NCI-H226 (cell line): ENCODE data around the gene BDKRB1.

Experiments
- DNase-seq: peaks from one replicate; pipeline ENCODE4 v3.0.0-alpha.2; 2015

BDKRB1 gene

DNA sequence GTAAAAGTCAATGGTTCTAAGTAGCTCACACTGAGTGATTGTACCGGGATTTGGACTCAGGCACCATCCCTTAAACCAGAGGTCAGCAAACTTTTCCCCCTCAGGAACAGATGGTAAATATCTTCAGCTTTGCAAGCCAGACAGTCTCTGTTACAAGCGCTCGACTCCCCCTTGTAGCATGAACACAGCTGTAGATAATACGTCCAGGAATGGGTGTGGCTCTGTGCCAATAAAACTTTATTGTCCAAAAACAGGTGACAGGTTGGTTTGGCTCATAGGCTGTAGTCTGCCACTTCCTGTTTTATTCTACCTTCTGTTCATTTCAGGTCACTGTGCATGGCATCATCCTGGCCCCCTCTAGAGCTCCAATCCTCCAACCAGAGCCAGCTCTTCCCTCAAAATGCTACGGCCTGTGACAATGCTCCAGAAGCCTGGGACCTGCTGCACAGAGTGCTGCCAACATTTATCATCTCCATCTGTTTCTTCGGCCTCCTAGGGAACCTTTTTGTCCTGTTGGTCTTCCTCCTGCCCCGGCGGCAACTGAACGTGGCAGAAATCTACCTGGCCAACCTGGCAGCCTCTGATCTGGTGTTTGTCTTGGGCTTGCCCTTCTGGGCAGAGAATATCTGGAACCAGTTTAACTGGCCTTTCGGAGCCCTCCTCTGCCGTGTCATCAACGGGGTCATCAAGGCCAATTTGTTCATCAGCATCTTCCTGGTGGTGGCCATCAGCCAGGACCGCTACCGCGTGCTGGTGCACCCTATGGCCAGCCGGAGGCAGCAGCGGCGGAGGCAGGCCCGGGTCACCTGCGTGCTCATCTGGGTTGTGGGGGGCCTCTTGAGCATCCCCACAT is 7.6 kb downstream of the BDKRB1 start:
- DNase-seq = no peak

DNA sequence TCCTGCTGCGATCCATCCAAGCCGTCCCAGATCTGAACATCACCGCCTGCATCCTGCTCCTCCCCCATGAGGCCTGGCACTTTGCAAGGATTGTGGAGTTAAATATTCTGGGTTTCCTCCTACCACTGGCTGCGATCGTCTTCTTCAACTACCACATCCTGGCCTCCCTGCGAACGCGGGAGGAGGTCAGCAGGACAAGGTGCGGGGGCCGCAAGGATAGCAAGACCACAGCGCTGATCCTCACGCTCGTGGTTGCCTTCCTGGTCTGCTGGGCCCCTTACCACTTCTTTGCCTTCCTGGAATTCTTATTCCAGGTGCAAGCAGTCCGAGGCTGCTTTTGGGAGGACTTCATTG is 8.2 kb downstream of the BDKRB1 start:
- no peak for DNase-seq

DNA sequence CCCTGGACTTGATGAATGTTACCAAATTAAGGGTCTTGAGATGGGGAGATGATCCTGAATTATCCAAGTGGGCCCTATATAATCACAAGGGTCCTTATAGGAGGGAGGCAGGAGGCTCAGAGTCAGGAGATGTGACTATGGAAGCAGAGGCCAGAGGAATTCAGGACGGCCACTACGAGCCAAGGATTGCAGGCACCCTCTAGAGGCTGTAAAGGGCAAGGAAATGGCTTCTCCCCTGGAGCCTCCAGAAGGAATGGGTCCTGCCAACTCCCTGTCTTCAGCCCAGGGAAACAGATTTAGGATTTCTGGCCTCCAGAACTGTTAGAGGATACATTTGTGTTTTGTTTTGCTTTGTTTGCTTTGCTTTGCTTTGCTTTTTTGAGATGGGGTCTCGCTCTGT is 8.8 kb downstream of the BDKRB1 start:
- DNase-seq = no peak

DNA sequence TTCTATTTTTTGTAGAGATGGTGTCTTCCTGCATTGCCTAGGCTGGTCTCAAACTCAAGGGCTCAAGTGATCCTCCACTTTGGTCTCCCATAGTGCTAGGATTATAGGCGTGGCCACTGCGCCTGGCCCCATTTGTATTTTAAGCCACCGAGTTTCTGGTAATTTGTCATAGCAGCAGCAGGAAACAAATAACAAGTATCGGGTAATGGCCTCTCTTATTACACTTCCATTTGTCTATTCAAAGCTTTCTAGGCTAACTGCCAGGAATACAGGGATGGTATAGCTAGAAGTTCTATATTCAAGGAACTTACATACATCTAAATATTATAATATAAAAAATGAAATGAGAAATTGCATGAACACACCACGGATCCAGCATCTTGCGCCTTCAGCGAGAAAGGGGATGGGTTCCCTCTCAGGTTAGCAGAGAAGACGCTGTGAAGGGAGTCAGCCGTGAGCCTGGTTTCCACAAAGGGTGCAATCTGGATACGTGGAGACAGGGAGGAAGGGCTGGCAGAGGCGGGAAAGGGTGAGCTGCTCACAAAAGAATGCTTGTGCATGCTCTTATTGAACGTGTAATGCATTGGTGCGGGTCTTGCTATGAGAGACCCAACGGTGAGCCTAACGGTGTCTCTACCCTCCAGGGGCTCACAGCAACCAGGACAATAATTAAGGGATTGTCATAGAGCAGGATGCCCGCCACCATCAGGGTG is 9.5 kb downstream of the BDKRB1 start:
- DNase-seq = no peak

DNA sequence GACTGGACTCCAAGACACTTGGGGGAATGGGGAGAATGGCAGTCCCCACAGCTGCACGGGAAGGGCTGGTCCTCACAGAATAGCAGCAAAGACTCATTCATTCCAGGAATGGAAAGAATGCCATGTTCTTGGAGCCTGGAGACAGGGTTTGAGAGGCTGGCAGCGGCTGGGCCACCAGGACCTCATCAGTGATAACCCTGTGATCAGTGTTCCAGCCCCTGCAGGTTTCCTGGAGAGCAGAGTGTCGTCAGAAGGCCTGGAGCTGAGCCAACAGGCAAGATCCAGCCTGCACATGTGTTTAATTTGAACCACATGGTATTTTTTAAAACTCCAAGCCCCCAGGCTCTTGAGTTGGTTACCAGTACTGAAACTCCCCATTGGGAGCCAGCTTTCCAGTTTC is 11.3 kb downstream of the BDKRB1 start:
- DNase-seq = peak; percentile 62

DNA sequence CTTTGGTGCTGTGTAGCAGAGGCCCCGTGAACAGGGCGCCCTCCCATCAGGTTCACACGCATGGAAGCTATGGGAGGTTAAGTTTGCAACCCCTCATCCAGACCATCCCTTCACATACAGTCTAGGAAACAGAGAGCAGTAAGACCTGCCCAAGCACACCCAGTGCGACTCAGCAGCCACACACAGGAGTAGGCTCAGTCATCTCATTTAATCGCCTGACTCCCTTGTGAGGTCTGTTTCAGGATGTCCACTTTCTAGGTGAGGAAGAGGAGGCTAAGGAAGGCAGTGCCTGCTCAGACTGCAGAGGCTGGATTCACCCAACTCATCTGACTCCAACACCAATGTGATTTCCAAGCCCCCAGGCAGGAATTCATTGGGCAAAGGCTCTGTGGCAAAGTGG is 11.9 kb downstream of the BDKRB1 start:
- peak; percentile 39 for DNase-seq

DNA sequence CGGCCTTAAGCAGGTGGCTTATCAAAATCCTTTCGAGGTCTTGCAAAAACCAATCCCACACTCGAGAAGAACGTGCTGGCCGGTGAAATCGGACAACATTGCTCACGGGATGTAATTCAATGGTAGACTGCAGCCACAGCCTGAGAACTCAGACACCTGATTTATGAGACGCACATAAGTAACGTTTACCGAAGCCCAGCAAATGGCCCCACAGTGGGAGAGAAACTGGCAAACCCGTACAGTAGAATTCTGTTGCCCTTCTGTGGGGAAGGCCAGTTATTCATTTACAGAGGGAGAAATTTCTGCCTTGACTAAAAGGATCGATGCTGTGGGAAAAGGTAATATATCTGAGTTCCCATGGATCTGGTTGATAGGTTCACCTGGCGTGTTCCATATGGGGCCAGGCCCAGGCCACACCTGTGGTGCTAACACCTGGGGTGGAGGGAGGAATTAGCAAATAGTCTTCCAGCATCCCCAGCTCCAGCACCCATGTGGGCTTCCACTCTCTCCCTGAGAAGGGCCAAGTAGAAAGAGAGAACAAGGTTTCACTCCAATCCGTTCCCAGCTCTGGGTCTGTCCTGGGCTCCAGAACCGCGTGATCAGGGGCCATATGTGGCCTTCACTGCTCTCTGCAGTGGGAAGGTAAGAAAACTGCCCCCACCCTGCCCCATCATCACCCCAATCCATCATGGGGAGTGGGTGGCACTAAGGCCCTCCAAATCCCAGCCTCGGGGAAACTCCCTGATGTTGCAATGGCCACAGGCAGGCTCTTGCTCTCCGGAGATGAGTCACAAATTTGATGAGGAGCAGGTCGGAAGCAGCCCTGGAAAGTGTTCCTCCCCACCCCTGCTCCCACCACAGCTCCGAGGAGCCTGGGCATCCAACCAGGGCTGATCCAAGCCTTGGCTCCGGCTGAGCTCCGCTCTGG is 12.7 kb downstream of the BDKRB1 start:
- peak; percentile 97 for DNase-seq

DNA sequence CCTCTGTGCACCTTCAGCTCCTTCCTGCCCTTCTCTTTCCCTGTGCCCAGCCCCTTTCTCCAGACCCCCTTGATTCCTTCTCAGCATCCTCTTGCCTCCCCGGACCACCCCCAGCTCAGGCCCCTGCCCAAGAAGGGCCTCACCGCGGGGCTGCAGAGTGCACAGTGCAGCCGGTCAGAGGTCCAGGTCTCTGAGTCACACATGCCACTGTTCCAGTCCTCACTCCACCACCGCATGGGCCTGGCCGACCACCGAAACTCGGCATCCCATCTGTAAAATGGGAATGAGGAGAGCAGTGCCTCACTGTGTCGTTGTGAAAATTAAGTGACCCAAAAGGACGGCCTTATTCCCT is 13.3 kb downstream of the BDKRB1 start:
- no peak for DNase-seq

DNA sequence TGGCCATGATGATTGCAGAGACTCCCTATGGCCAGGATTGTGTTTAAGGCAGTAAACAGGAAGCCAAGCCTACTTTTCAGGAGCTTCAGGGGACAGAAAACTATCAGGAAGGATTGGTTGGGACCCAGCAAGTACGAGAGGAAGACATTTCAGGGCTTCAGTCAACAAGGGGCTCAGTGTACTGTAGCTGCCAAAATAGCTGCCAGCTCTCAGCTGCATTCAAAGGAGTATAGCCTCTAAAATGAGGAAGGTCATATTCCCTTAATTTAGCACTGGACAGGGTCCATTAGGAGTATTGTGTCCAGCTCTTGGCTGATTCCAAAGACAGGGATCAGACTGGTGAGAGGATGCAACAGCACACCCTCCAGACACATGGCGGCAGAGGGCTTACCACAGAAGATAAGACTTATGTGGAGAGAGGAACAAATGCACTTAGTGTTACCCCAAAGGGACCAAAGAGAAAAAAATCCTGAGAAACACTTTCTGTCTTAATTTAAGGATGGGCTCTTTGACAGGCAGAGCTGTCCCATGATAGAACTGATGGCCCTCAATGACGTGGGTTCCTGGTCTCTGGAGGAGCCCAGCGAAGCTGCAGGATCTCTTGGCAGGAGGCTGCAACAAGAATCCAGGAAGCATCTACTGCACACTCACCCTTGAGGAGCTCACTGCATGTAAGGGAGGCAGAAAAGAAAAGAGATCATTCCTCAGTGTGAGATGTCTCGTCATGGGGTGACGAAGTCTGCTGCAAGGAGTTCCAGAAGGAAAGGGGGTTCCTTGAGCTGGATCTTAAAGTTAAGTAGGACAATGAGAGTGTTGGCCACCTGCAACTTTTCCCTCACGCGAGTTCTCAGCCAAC is 14.8 kb downstream of the BDKRB1 start:
- DNase-seq = peak; percentile 46

DNA sequence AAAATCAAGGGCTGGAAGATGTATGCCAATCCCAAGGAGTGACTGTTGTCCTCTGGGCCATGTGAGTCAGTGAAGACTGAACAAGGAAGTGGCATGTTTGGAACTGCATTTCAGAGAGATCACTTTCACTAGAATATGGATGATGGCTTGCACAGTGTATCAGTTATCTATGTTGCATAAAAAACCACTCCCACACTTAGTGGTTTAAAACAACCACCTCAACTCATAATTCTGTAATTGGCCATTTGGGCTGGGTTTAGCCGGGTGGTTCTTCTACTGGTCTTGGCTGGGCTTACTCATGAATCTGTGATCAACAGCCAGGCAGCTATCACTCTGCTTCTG is 15.4 kb downstream of the BDKRB1 start:
- DNase-seq = peak; percentile 47

DNA sequence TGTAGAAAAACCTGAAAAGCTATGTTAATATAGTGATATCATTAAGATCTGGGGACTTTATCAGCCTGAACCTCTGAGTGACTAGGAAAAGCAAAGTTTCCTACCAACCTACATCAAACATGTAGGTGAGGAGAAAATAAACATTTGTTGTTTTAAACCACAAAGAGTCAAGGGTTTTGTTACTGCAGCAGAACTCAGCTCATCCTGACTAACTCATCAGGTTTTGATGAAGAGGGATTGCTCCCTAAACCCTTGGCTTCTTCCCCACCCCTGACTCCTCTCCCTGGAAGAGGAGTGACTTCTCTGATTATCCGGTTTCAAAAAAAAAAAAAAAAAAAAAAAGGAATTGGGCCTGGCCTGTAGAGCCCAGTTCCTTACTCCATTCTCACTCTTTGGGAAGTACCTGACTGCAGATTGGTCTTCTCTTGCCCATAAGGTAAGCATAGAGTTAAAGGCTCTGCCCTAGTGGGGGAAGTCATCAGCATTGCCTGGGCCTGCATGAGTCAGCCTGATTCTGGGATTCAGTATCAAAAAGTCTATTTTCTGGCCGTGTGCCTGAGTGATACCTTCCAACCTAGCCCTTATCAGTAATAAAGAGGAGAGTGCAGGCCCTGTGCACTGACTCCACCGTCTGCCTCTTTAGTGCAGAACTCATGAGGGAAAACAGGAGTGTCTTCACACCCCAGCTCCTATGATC is 16.9 kb downstream of the BDKRB1 start:
- peak; percentile 94 for DNase-seq

DNA sequence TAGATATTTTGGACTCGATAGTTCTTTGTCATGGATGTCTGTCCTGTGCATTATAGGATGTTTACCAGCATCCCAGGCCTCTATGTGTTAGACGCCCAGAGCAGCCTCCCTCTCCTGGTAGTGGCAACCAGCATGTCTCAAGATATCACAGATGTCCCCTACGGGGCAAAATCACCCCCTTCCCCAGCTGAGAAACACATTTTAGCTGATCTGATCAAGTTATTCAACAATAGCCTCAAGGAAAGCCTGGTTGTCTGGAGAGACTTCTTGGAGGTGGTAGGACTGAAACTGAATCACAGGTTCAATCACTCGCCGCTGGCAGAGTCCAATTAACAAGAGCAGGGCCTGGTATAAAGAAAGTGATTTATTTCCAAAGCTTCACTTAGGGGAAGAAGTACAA is 17.6 kb downstream of the BDKRB1 start:
- DNase-seq = no peak

DNA sequence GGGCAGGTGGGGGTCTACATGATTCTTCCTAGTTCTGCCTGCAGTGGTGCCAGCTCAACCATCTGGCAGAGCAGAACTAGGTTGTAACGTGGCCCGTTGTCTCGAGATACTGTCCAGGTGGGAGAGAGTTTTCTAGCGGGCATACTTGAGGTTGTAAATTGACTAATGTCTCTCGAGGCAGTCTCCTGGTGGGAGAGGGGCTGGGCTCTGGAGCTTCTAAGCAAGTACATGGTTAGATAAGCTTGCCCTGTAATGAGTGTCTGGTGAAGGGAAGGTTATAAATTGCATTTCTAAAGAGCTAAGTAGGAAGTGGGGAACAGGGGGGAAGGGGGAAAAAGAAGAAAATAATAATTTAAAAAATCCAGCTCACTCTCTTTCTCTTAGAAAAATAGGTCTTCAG is 18.1 kb downstream of the BDKRB1 start:
- DNase-seq = no peak

DNA sequence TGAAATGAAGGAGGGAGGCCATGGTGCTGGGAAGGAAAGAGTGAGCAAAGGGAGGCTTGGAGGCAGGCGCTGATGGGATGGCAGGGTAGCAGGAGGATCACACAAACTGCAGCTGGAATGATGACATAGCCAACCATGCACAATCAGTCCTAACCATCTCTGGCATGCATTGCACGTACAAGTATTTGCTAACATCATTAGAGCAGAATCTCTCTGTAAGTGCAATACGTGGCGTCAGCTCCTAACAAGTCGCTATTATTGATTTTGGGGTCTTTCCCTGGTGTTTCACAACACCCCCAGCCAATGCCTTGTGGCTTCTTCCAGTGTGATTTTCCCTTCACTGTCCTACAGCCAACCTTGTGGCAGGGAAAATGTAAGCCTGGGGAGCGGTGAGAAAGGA is 18.5 kb downstream of the BDKRB1 start:
- no peak for DNase-seq

DNA sequence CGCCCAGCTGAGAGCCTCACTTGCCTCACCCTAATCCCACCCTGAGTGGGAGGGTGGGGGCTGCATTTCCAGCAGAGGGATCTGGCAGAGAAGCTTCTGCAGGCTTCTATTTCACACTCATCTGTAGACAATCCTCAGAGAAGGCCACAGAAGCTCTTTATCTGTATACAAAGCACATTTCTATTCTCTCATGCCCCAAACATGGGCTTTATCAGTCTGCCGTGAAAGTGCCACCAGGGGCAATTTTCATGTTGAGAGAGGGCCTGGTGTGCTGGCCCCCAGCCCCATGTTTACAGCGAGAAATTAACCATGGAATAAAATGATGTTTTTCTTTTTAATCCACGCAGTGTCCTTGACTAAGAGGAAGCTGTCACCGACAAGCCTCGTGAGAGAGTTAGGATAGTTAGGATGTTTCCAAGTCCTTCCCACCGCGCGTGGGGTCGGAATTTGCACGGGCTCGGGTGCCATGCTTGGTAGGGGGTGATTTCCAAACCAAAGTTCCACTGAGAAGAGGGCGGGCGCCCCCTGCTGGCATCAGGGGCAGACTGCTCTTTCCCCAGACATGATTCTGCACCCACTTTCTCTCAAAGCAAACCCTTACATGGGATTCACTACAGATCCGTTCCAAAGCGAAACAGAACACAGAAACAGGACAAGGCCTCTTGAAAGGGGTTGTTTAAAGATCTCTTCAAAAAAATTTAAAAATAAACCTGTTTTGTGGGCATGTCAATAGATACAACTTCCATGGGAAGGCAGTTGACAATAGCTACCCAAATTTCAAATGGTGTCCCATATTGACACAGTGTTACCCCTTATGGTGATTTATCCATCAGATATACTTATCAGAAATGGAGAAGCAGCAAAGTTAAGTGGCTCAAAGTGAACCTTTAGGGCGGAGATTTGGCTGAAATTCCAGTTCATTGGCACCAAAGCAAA is 19.4 kb downstream of the BDKRB1 start:
- DNase-seq = no peak

DNA sequence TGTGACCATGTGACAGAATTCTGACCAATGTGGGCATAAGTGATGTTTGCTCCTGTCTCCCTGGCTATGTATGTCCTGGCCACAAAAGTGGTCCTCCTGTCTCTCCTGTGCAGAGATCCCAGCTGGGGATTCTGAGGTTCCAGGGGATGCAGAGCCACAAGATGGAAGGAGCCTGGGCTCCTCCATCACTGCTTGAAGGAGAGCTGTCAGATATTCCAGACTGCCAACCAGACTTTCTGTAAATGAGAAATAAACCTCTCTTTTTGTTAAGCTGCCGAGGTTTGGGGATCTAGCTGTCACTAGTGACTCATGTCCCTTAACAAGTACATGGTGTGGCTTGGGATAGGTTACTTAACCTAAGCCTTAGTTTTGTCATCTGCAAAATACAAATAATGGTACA is 21.9 kb downstream of the BDKRB1 start:
- DNase-seq = no peak

DNA sequence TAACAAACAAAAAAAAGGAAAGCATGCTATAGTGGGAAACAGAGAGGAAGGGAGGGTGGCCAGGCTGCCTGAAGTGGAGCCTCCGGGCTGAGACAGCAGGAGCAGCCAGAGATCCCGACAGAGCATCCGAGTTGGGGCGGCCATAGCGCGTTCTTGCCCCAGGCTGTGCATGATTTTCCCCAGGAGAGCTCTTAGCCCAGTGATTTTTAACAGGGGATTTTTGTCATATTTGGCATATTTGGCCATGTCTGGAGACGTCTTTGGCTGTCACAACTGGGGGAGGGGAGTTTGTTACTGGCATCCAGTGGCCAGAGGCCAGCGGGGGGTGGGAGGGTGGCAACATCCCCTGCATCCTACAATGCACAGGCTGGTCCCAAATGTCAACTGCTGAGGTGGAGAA is 23.6 kb downstream of the BDKRB1 start:
- no peak for DNase-seq

DNA sequence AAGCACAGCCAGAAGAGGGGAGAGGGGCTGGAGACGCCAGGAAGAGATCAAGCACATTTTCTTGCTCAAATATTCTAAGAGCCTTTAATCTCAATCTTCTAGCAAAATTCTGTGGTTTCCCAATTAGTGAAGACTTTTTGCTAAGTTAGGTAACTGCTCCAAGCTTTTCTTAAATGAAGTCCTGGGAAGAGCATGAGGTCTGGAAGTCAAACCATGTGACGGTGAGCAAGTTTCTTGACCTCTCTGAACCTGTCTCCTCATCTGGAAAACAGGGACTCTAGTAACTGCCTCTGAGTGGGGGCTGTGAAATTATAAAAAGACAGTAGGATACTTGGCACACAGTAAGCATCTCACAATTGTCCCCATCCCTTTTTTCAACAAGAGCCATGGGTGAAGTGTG is 24.1 kb downstream of the BDKRB1 start:
- no peak for DNase-seq

DNA sequence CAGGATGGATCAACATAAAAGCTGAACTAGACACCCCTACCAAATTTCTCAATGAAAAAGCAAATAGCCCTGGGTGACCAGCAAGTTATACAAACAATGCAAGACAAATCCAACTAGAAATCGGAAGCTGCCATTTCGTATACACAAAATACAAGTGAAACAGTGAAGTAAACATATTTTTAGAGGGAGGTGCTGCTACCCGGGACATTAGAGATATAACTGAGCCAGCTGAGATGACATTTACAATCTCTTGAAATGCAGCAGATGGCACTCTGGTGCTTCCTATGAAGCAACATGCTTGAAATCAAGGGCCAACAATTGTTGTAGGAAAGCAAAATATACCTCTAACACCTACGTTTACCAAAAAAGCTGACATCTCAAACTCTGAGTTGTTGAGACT is 25.5 kb downstream of the BDKRB1 start:
- DNase-seq = no peak

DNA sequence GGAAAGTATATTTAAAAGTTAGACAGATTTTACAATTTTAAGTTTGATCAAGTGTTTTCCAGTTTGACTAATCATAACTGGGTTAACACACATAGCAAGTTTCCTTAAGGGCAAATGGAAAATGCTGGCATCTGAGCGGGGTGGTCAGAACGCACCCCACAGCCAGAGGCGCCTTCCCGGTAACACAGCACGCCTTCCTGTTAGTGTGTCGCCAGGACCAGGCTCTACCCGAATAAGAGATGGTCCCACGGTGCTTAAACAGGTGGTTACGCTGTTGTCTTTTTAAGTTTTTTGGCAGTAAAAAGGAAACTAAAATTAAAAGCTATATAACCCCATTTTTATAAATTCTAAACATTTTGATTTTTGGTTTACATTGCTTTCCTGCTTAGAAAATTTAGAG is 28.0 kb downstream of the BDKRB1 start:
- no peak for DNase-seq

DNA sequence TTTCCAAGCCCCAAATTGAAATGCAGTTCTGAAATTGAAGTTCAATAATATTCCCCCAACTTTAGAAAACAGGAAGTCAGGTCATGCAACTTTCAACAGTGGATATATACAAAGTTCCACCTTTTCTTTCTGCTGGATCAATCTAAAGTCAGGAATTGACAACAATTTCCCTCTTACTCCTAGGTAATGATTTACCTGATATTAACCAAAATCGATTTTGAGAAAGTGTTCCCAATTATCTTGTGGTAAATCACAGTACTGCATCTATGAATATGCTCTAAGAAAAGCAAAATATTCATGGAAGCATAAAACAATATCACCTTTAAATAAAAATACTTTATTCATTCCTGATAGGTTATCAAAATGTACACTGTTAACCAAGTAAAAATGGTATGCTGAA is 28.4 kb downstream of the BDKRB1 start:
- no peak for DNase-seq
